Measurements from ENCODE around the gene SMIM9. TPM values are rescaled to one million over a fixed set of nuclear protein-coding genes. Genes with fewer than 3 reads are reported as not detected.

The SMIM9 gene
- polyA plus RNA-seq, 4 donors: not detected

GRCh38 chrX:154799556-154800348 is 34.7 kb downstream of the SMIM9 start:
- no peaks in the 10 kb centered on the region for H3K27me3 ChIP-seq (ENCODE audit: control insufficient read depth in 3 of 3, insufficient read depth in 3 of 3, low read length in 3 of 3)
- FAIRE-seq (no peak), DNase-seq (peak; percentile 71)
- H3K27ac ChIP-seq (ENCODE audit: low read depth in 1 of 3, low read length in 2 of 3): peak overlapping the region; percentile 47 to 90 (median 87)
- H3K4me1 ChIP-seq (ENCODE audit: control insufficient read depth in 3 of 3, insufficient read depth in 2 of 3, low read depth in 1 of 3, low read length in 2 of 3): peaks cover 0 to 34% (median 0%) of the 10 kb centered on the region in 3 donors
- H3K36me3 ChIP-seq (ENCODE audit: control insufficient read depth in 3 of 3, insufficient read depth in 2 of 3, low read depth in 1 of 3, low read length in 3 of 3): no peaks in the 10 kb centered on the region
- 17 to 33% (median 20%) methylated on average over 9 of the region's 9 CpGs for WGBS, 3 donors
- H3K4me3 ChIP-seq (ENCODE audit: low read depth in 1 of 3, low read length in 3 of 3): no peak overlapping the region
- H3K9me3 ChIP-seq (ENCODE audit: control insufficient read depth in 2 of 2, insufficient read depth in 1 of 2, low read depth in 1 of 2, low read length in 1 of 2): no peaks in the 10 kb centered on the region

GRCh38 chrX:154797006-154797405 is 37.5 kb downstream of the SMIM9 start:
- Histone ChIP-seq H3K4me3 (ENCODE audit: low read depth in 1 of 3, low read length in 3 of 3) (no peak overlapping the region), H3K27me3 (ENCODE audit: control insufficient read depth in 3 of 3, insufficient read depth in 3 of 3, low read length in 3 of 3) (no peaks in the 10 kb centered on the region), H3K27ac (ENCODE audit: low read depth in 1 of 3, low read length in 2 of 3) (no peak overlapping the region), H3K36me3 (ENCODE audit: control insufficient read depth in 3 of 3, insufficient read depth in 2 of 3, low read depth in 1 of 3, low read length in 3 of 3) (no peaks in the 10 kb centered on the region), H3K4me1 (ENCODE audit: control insufficient read depth in 3 of 3, insufficient read depth in 2 of 3, low read depth in 1 of 3, low read length in 2 of 3) (peaks cover 0 to 26% (median 0%) of the 10 kb centered on the region in 3 donors), H3K9me3 (ENCODE audit: control insufficient read depth in 2 of 2, insufficient read depth in 1 of 2, low read depth in 1 of 2, low read length in 1 of 2) (no peaks in the 10 kb centered on the region)
- no peak for FAIRE-seq
- DNase-seq: no peak
- WGBS, 3 donors: 62 to 73% (median 68%) methylated on average over 6 of the region's 6 CpGs

- 75 to 93% (median 89%) methylated on average over 2 of the region's 2 CpGs for WGBS, 3 donors
- no peak for FAIRE-seq
Observed at GRCh38 chrX:154795016-154795415, 39.4 kb downstream of the SMIM9 start.

GRCh38 chrX:154793084-154793795 is 41.2 kb downstream of the SMIM9 start:
- no peak for DNase-seq
- no peaks in the 10 kb centered on the region for H3K9me3 ChIP-seq (ENCODE audit: control insufficient read depth in 2 of 2, insufficient read depth in 1 of 2, low read depth in 1 of 2, low read length in 1 of 2)
- no peak overlapping the region for H3K4me3 ChIP-seq (ENCODE audit: low read depth in 1 of 3, low read length in 3 of 3)
- no peak overlapping the region for H3K27ac ChIP-seq (ENCODE audit: low read depth in 1 of 3, low read length in 2 of 3)
- peaks cover 0 to 3% (median 2%) of the 10 kb centered on the region in 3 donors for H3K36me3 ChIP-seq (ENCODE audit: control insufficient read depth in 3 of 3, insufficient read depth in 2 of 3, low read depth in 1 of 3, low read length in 3 of 3)
- no peaks in the 10 kb centered on the region for H3K27me3 ChIP-seq (ENCODE audit: control insufficient read depth in 3 of 3, insufficient read depth in 3 of 3, low read length in 3 of 3)
- H3K4me1 ChIP-seq (ENCODE audit: control insufficient read depth in 3 of 3, insufficient read depth in 2 of 3, low read depth in 1 of 3, low read length in 2 of 3): no peaks in the 10 kb centered on the region
- 73 to 77% (median 73%) methylated on average over 7 of the region's 7 CpGs for WGBS, 3 donors
- FAIRE-seq: no peak

More at GRCh38 chrX:154795016-154795415, 39.4 kb downstream of the SMIM9 start:
- no peaks in the 10 kb centered on the region for H3K9me3 ChIP-seq (ENCODE audit: control insufficient read depth in 2 of 2, insufficient read depth in 1 of 2, low read depth in 1 of 2, low read length in 1 of 2)
- DNase-seq: no peak
- H3K4me1 ChIP-seq (ENCODE audit: control insufficient read depth in 3 of 3, insufficient read depth in 2 of 3, low read depth in 1 of 3, low read length in 2 of 3): peaks cover 0 to 11% (median 0%) of the 10 kb centered on the region in 3 donors
- no peak overlapping the region for H3K4me3 ChIP-seq (ENCODE audit: low read depth in 1 of 3, low read length in 3 of 3)
- H3K36me3 ChIP-seq (ENCODE audit: control insufficient read depth in 3 of 3, insufficient read depth in 2 of 3, low read depth in 1 of 3, low read length in 3 of 3): peaks cover 0 to 2% (median 0%) of the 10 kb centered on the region in 3 donors
- no peaks in the 10 kb centered on the region for H3K27me3 ChIP-seq (ENCODE audit: control insufficient read depth in 3 of 3, insufficient read depth in 3 of 3, low read length in 3 of 3)
- peak overlapping the region in 1 of 3 donors; percentile 25 for H3K27ac ChIP-seq (ENCODE audit: low read depth in 1 of 3, low read length in 2 of 3)

- whole genome bisulfite sequencing, 3 donors: 67 to 83% (median 71%) methylated on average over 8 of the region's 8 CpGs
- no peaks in the 10 kb centered on the region for H3K27me3 ChIP-seq (ENCODE audit: control insufficient read depth in 3 of 3, insufficient read depth in 3 of 3, low read length in 3 of 3)
- H3K9me3 ChIP-seq (ENCODE audit: control insufficient read depth in 2 of 2, insufficient read depth in 1 of 2, low read depth in 1 of 2, low read length in 1 of 2): no peaks in the 10 kb centered on the region
- peak in 1 of 2 donors; percentile 15 for DNase-seq
- no peak overlapping the region for H3K4me3 ChIP-seq (ENCODE audit: low read depth in 1 of 3, low read length in 3 of 3)
- no peak for FAIRE-seq
- H3K4me1 ChIP-seq (ENCODE audit: control insufficient read depth in 3 of 3, insufficient read depth in 2 of 3, low read depth in 1 of 3, low read length in 2 of 3): no peaks in the 10 kb centered on the region
- H3K36me3 ChIP-seq (ENCODE audit: control insufficient read depth in 3 of 3, insufficient read depth in 2 of 3, low read depth in 1 of 3, low read length in 3 of 3): peaks cover 0 to 3% (median 2%) of the 10 kb centered on the region in 3 donors
- H3K27ac ChIP-seq (ENCODE audit: low read depth in 1 of 3, low read length in 2 of 3): no peak overlapping the region
Observed at GRCh38 chrX:154791939-154792338, 42.5 kb downstream of the SMIM9 start.

GRCh38 chrX:154791467-154791866 is 43.0 kb downstream of the SMIM9 start:
- no peaks in the 10 kb centered on the region for H3K27me3 ChIP-seq (ENCODE audit: control insufficient read depth in 3 of 3, insufficient read depth in 3 of 3, low read length in 3 of 3)
- WGBS, 3 donors: 52 to 72% (median 67%) methylated on average over 4 of the region's 4 CpGs
- H3K9me3 ChIP-seq (ENCODE audit: control insufficient read depth in 2 of 2, insufficient read depth in 1 of 2, low read depth in 1 of 2, low read length in 1 of 2): no peaks in the 10 kb centered on the region
- FAIRE-seq: no peak
- no peaks in the 10 kb centered on the region for H3K4me1 ChIP-seq (ENCODE audit: control insufficient read depth in 3 of 3, insufficient read depth in 2 of 3, low read depth in 1 of 3, low read length in 2 of 3)
- no peak overlapping the region for H3K27ac ChIP-seq (ENCODE audit: low read depth in 1 of 3, low read length in 2 of 3)
- DNase-seq: peak in 1 of 2 donors; percentile 18
- no peak overlapping the region for H3K4me3 ChIP-seq (ENCODE audit: low read depth in 1 of 3, low read length in 3 of 3)
- H3K36me3 ChIP-seq (ENCODE audit: control insufficient read depth in 3 of 3, insufficient read depth in 2 of 3, low read depth in 1 of 3, low read length in 3 of 3): peaks cover 0 to 3% (median 2%) of the 10 kb centered on the region in 3 donors

GRCh38 chrX:154785716-154786115 is 48.7 kb downstream of the SMIM9 start:
- WGBS, 3 donors: 68 to 81% (median 74%) methylated on average over 6 of the region's 6 CpGs
- H3K36me3 ChIP-seq (ENCODE audit: control insufficient read depth in 3 of 3, insufficient read depth in 2 of 3, low read depth in 1 of 3, low read length in 3 of 3): peaks cover 2 to 28% (median 2%) of the 10 kb centered on the region in 3 donors
- H3K9me3 ChIP-seq (ENCODE audit: control insufficient read depth in 2 of 2, insufficient read depth in 1 of 2, low read depth in 1 of 2, low read length in 1 of 2): no peaks in the 10 kb centered on the region
- FAIRE-seq (no peak), DNase-seq (no peak)
- no peak overlapping the region for H3K4me3 ChIP-seq (ENCODE audit: low read depth in 1 of 3, low read length in 3 of 3)
- H3K27ac ChIP-seq (ENCODE audit: low read depth in 1 of 3, low read length in 2 of 3): no peak overlapping the region
- no peaks in the 10 kb centered on the region for H3K27me3 ChIP-seq (ENCODE audit: control insufficient read depth in 3 of 3, insufficient read depth in 3 of 3, low read length in 3 of 3)
- no peaks in the 10 kb centered on the region for H3K4me1 ChIP-seq (ENCODE audit: control insufficient read depth in 3 of 3, insufficient read depth in 2 of 3, low read depth in 1 of 3, low read length in 2 of 3)

GRCh38 chrX:154784149-154784995 is 50.1 kb downstream of the SMIM9 start:
- H3K4me3 ChIP-seq (ENCODE audit: low read depth in 1 of 3, low read length in 3 of 3): no peak overlapping the region

More at GRCh38 chrX:154784149-154784995, 50.1 kb downstream of the SMIM9 start:
- no peak for FAIRE-seq
- H3K27ac ChIP-seq (ENCODE audit: low read depth in 1 of 3, low read length in 2 of 3): no peak overlapping the region
- WGBS, 3 donors: 81 to 84% (median 84%) methylated on average over 12 to 13 of the region's 13 CpGs
- H3K9me3 ChIP-seq (ENCODE audit: control insufficient read depth in 2 of 2, insufficient read depth in 1 of 2, low read depth in 1 of 2, low read length in 1 of 2): no peaks in the 10 kb centered on the region
- DNase-seq: no peak
- H3K36me3 ChIP-seq (ENCODE audit: control insufficient read depth in 3 of 3, insufficient read depth in 2 of 3, low read depth in 1 of 3, low read length in 3 of 3): peaks cover 0 to 27% (median 2%) of the 10 kb centered on the region in 3 donors
- H3K4me1 ChIP-seq (ENCODE audit: control insufficient read depth in 3 of 3, insufficient read depth in 2 of 3, low read depth in 1 of 3, low read length in 2 of 3): no peaks in the 10 kb centered on the region
- no peaks in the 10 kb centered on the region for H3K27me3 ChIP-seq (ENCODE audit: control insufficient read depth in 3 of 3, insufficient read depth in 3 of 3, low read length in 3 of 3)
